ENCODE measurements around the gene NAT8.

The NAT8 gene

DNA sequence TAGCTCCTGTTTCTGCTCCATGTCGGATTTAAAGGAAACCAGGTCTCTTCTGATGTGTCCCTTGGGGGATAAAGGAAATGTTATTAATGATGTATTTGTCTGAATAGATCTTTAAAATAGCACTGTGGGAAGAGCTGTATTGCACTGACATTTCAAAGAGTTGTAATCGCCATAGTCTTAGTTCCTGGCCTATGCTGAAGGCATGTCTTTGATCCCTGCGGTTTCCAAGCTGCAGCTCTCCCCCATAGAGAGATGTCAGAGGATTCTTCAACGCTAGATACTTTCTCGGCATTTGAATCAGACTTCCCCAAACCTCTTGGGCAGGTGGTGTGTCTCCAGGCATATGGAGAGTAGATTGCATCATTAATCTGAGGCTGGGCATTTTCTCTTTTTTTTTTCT lies 40.4 kb downstream of the NAT8 start:
- Histone ChIP-seq H3K9me3 (ENCODE audit: low read depth, low read length) (no peaks in the 10 kb centered on the region), H3K27ac (no peak overlapping the region), H3K36me3 (ENCODE audit: insufficient read depth, low read length) (peaks cover 17% of the 10 kb centered on the region), H3K4me3 (no peak overlapping the region), H3K9ac (ENCODE audit: insufficient read length) (no peak overlapping the region)
- TF ChIP-seq FOXP2 (optimal IDR thresholded peaks at IDR 0.05; ENCODE audit: control extremely low read depth, extremely low read length, insufficient read depth) (no peak), POLR2AphosphoS5 (IDR thresholded peaks at IDR 0.05; ENCODE audit: borderline replicate concordance, low read depth, low read length) (no peak), EZH2 (IDR thresholded peaks at IDR 0.05) (no peak)
- DNase-seq (ENCODE audit: low read depth, low spot score): no peak

DNA sequence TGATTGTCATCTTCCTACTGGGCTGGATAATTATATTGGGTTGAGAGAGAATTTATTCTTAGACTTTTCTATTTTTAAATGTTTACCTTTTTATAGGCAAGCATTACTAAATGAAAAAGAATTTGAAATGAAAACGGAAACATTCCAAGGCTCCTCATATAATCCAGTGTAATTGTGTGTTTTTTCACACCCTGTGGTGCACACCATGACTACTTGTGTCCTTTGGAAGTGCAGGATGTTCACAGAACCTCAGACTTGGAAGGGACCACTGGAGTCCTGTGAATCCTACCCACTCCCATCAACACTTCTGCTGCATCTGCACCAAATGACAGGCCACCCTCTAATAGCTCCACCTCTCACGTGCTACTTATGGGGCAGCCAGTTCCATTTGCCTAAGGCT lies 48.0 kb downstream of the NAT8 start:
- DNase-seq (ENCODE audit: low read depth, low spot score): no peak
- H3K4me3 ChIP-seq: no peak overlapping the region
- TF ChIP-seq EZH2 (IDR thresholded peaks at IDR 0.05) (no peak), POLR2AphosphoS5 (IDR thresholded peaks at IDR 0.05; ENCODE audit: borderline replicate concordance, low read depth, low read length) (no peak), FOXP2 (optimal IDR thresholded peaks at IDR 0.05; ENCODE audit: control extremely low read depth, extremely low read length, insufficient read depth) (no peak)

DNA sequence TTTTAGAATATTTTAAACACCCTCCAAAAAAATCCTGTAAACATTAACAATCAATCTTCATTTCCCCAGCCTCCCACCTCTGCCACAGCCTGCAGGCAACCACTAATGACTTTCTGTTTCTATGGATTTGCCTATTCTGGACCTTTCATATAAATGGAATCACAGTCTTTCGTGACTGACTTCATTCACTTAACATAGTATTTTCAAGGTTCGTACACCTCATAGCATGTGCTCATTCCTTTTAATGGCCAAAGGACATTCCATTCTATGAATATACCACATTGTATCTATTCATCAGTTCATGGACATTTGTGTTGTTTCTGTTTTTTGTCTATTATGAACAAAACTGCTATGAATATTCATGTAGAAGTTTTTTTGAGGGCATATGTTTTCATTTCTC lies 48.5 kb downstream of the NAT8 start:
- DNase-seq (ENCODE audit: low read depth, low spot score): no peak
- H3K9me3 ChIP-seq (ENCODE audit: low read depth, low read length): 0 out of 2 replicates have a peak, but pooled peaks cover 3% of the 10 kb centered on the region
- no peak overlapping the region for H3K27ac ChIP-seq
- H3K9ac ChIP-seq (ENCODE audit: insufficient read length): no peak overlapping the region
- peaks cover 13% of the 10 kb centered on the region for H3K36me3 ChIP-seq (ENCODE audit: insufficient read depth, low read length)
- no peak for TF ChIP-seq POLR2AphosphoS5 (IDR thresholded peaks at IDR 0.05; ENCODE audit: borderline replicate concordance, low read depth, low read length)
- no peak for TF ChIP-seq EZH2 (IDR thresholded peaks at IDR 0.05)
- no peak for TF ChIP-seq FOXP2 (optimal IDR thresholded peaks at IDR 0.05; ENCODE audit: control extremely low read depth, extremely low read length, insufficient read depth)
- no peak overlapping the region for H3K4me3 ChIP-seq

More for the DNA sequence above, 48.0 kb downstream of the NAT8 start:
- Histone ChIP-seq H3K9me3 (ENCODE audit: low read depth, low read length) (0 out of 2 replicates have a peak, but pooled peaks cover 3% of the 10 kb centered on the region), H3K9ac (ENCODE audit: insufficient read length) (no peak overlapping the region), H3K27ac (no peak overlapping the region), H3K36me3 (ENCODE audit: insufficient read depth, low read length) (peaks cover 13% of the 10 kb centered on the region)

All from SK-N-MC (cell line).